ENCODE results near the gene HOXB2.

The HOXB2 gene

DNA sequence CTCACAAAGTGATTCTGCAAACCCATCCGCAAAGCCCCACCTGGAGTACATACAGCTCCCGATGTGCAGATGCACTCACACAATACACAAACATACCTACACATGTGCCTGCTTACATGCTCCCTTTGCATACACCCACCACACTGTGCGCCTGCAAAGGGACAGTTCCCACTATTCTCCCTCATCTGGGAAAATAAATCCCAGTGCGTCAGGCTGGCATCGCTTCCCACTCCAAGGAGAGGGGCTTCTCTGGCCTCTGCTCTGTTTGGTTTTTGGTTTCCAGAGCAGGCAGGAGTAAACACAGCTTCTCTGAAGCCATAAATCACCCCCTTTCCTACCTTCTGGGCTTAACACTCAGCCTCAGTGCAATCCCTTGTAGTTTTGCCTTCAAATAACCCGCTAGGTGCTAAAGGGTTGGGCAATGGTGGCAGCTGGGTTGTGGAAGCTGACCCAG, 18.5 kb upstream of the HOXB2 start:
- no peaks in the 10 kb centered on the region for H3K9me2 ChIP-seq (ENCODE audit: low read depth, low read length)
- no peak overlapping the region for H3K4me3 ChIP-seq (ENCODE audit: low read depth, low read length, poor library complexity, severe bottlenecking)
- H3K36me3 ChIP-seq (ENCODE audit: insufficient read depth, low read length) = no peaks in the 10 kb centered on the region
- no peaks in the 10 kb centered on the region for H3K79me2 ChIP-seq (ENCODE audit: insufficient read depth, low read length)
- TF ChIP-seq, protein P1, sequence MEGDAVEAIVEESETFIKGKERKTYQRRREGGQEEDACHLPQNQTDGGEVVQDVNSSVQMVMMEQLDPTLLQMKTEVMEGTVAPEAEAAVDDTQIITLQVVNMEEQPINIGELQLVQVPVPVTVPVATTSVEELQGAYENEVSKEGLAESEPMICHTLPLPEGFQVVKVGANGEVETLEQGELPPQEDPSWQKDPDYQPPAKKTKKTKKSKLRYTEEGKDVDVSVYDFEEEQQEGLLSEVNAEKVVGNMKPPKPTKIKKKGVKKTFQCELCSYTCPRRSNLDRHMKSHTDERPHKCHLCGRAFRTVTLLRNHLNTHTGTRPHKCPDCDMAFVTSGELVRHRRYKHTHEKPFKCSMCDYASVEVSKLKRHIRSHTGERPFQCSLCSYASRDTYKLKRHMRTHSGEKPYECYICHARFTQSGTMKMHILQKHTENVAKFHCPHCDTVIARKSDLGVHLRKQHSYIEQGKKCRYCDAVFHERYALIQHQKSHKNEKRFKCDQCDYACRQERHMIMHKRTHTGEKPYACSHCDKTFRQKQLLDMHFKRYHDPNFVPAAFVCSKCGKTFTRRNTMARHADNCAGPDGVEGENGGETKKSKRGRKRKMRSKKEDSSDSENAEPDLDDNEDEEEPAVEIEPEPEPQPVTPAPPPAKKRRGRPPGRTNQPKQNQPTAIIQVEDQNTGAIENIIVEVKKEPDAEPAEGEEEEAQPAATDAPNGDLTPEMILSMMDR (IDR thresholded peaks at IDR 0.05; ENCODE audit: low read length) = no peak
- TF ChIP-seq EZH2 (IDR thresholded peaks at IDR 0.05; ENCODE audit: borderline replicate concordance, low read length) = no peak
- H3K9ac ChIP-seq (ENCODE audit: low read length) = no peak overlapping the region
- no peaks in the 10 kb centered on the region for H3K9me3 ChIP-seq (ENCODE audit: low read length)
- H3F3A ChIP-seq (ENCODE audit: insufficient read depth, low read length) = no peaks in the 10 kb centered on the region
- no peaks in the 10 kb centered on the region; the same call in 1 of the 2 replicates for H3K27me3 ChIP-seq (ENCODE audit: insufficient read depth, low read length)
- H2AFZ ChIP-seq (ENCODE audit: low read length) = no peak overlapping the region
- H3K4me1 ChIP-seq (ENCODE audit: insufficient read depth, low read length, severe bottlenecking) = no peaks in the 10 kb centered on the region
- H3K4me2 ChIP-seq (ENCODE audit: low read length) = no peak overlapping the region
- no peaks in the 10 kb centered on the region for H4K20me1 ChIP-seq (ENCODE audit: insufficient read depth, low read length)
- no peak overlapping the region for H3K27ac ChIP-seq (ENCODE audit: low read depth, low read length, poor library complexity, severe bottlenecking)

DNA sequence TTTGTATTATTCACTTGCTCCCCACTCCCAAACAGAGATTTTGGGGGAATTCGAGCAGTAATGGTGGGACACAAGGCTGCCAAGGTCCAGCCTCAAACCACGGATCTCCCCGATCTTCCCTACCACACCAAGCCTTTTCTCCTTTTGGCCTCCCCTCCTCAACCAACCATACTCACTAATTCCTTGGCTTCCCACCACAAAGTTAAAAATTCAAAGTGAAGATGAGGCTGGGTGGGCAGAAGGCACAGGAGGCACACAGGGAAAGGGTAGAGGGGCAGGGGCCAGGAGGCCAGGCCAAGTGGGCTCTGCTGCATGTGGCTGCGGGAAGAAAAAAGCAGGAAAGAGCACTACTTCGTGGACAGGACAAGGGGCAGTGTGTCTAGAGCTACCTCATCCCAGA, 18.0 kb upstream of the HOXB2 start:
- Histone ChIP-seq H3K79me2 (ENCODE audit: insufficient read depth, low read length) (no peaks in the 10 kb centered on the region), H3F3A (ENCODE audit: insufficient read depth, low read length) (no peaks in the 10 kb centered on the region), H3K36me3 (ENCODE audit: insufficient read depth, low read length) (no peaks in the 10 kb centered on the region), H4K20me1 (ENCODE audit: insufficient read depth, low read length) (no peaks in the 10 kb centered on the region), H3K4me3 (ENCODE audit: low read depth, low read length, poor library complexity, severe bottlenecking) (no peak overlapping the region), H3K27me3 (ENCODE audit: insufficient read depth, low read length) (no peaks in the 10 kb centered on the region; the same call in 1 of the 2 replicates), H3K9me2 (ENCODE audit: low read depth, low read length) (no peaks in the 10 kb centered on the region), H3K9me3 (ENCODE audit: low read length) (no peaks in the 10 kb centered on the region), H3K9ac (ENCODE audit: low read length) (no peak overlapping the region), H2AFZ (ENCODE audit: low read length) (no peak overlapping the region), H3K4me1 (ENCODE audit: insufficient read depth, low read length, severe bottlenecking) (no peaks in the 10 kb centered on the region), H3K4me2 (ENCODE audit: low read length) (no peak overlapping the region), H3K27ac (ENCODE audit: low read depth, low read length, poor library complexity, severe bottlenecking) (no peak overlapping the region)
- TF ChIP-seq, protein P1 (IDR thresholded peaks at IDR 0.05; ENCODE audit: low read length) = no peak
- no peak for TF ChIP-seq EZH2 (IDR thresholded peaks at IDR 0.05; ENCODE audit: borderline replicate concordance, low read length)

DNA sequence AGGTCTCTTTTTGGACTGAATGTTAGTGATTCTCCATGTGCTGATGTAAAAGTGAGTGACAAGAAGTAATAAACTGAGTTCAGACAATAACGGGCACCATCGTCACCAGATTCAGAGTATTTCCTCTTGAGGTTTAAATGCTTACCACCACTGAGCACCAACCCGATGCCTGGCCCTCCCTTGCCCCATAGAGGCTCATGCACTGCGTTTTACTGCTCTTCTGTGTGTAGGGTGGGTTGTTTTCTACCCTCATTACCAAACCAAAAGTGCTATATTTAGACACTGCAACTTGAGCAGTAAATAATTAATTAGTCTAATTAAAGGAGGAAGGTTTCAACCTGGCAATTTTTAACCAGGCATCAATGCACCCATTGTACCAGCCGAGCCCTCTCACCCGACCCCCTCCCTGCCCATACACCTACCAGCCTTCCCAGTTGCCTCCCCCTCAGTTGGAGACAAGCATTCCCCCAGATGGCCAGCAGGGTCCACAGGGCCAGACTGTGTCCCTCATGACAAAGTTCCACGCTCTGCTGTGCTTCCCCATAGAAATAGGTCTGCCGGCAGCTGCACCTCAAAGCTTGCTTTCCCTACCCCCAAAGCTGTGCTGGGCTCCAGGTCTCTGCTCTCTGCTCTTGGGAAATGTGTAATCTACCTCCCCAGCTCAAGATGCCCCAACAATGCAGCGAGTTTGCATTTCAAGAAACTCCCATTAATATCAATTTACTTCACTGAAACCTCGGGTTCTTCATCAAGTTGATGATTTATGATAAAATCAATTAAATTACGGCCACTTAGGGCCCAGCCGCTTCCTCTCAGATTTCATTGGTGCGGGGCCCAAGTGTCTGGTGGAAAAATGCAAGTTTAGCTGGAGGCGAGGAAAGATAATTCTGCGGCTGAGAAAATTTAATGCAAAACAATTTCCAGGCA, 17.2 kb upstream of the HOXB2 start:
- Histone ChIP-seq H2AFZ (ENCODE audit: low read length) (no peak overlapping the region), H3K4me2 (ENCODE audit: low read length) (no peak overlapping the region), H3K27me3 (ENCODE audit: insufficient read depth, low read length) (no peaks in the 10 kb centered on the region; the same call in 1 of the 2 replicates), H3K9me3 (ENCODE audit: low read length) (no peaks in the 10 kb centered on the region), H3K9me2 (ENCODE audit: low read depth, low read length) (no peaks in the 10 kb centered on the region), H3K4me3 (ENCODE audit: low read depth, low read length, poor library complexity, severe bottlenecking) (no peak overlapping the region), H3F3A (ENCODE audit: insufficient read depth, low read length) (no peaks in the 10 kb centered on the region), H3K4me1 (ENCODE audit: insufficient read depth, low read length, severe bottlenecking) (no peaks in the 10 kb centered on the region), H3K36me3 (ENCODE audit: insufficient read depth, low read length) (no peaks in the 10 kb centered on the region), H3K27ac (ENCODE audit: low read depth, low read length, poor library complexity, severe bottlenecking) (no peak overlapping the region), H3K9ac (ENCODE audit: low read length) (no peak overlapping the region), H3K79me2 (ENCODE audit: insufficient read depth, low read length) (no peaks in the 10 kb centered on the region), H4K20me1 (ENCODE audit: insufficient read depth, low read length) (no peaks in the 10 kb centered on the region)
- no peak for TF ChIP-seq EZH2 (IDR thresholded peaks at IDR 0.05; ENCODE audit: borderline replicate concordance, low read length)
- TF ChIP-seq, protein P1 (IDR thresholded peaks at IDR 0.05; ENCODE audit: low read length) = no peak
